T-helper 1 cell treated with Interleukin-12 subunit alpha and Interleukin-12 subunit beta and Interleukin-4 antibody, amounts not matched to agents 30 μg/mL and 1 μg/mL, for 36 hours (primary cell): ENCODE measurements around the gene SERPINA10.

ENCODE experiments used
- H3K27ac Mint-ChIP-seq: one replicate; pipeline ENCODE4 v1.8.0; 2021; ENCODE audit warnings: mild to moderate bottlenecking, mixed read lengths
- H3K27me3 Mint-ChIP-seq: one replicate; pipeline ENCODE4 v1.8.0; 2021; ENCODE audit warnings: low read depth, mixed read lengths
- H3K36me3 Mint-ChIP-seq: one replicate; pipeline ENCODE4 v1.8.0; 2021; ENCODE audit warnings: low read depth, mixed read lengths
- H3K4me1 Mint-ChIP-seq: one replicate; pipeline ENCODE4 v1.8.0; 2021; ENCODE audit warnings: low read depth, mixed read lengths
- H3K4me3 Mint-ChIP-seq: one replicate; pipeline ENCODE4 v1.8.0; 2021; ENCODE audit warnings: mild to moderate bottlenecking, moderate library complexity, mixed read lengths
- H3K9me3 Mint-ChIP-seq: one replicate; pipeline ENCODE4 v1.8.0; 2021; ENCODE audit warnings: mixed read lengths

Gene SERPINA10

GRCh38 chr14:94292872-94293577, at the start of gene SERPINA10:
Gene SERPINA10, minus strand, starts transcription at chr14:94293268. Its CDS starts 2,675 bp downstream, at chr14:94290593.
- Mint-ChIP-seq H3K27ac (no peak within 1 kb of the TSS), H3K4me3 (no peak within 1 kb of the TSS), H3K36me3 (no peaks in the 10 kb centered on the region), H3K27me3 (no peaks in the 10 kb centered on the region), H3K4me1 (no peaks in the 10 kb centered on the region), H3K9me3 (no peaks in the 10 kb centered on the region)

GRCh38 chr14:94342334-94342934, 49.4 kb upstream of the SERPINA10 start:
- H3K27me3 Mint-ChIP-seq: peaks cover 4% of the 10 kb centered on the region
- H3K4me1 Mint-ChIP-seq: peaks cover 5% of the 10 kb centered on the region
- H3K4me3 Mint-ChIP-seq: no peak overlapping the region
- H3K27ac Mint-ChIP-seq: no peak overlapping the region
- H3K9me3 Mint-ChIP-seq: peaks cover 18% of the 10 kb centered on the region
- H3K36me3 Mint-ChIP-seq: no peaks in the 10 kb centered on the region

DNA sequence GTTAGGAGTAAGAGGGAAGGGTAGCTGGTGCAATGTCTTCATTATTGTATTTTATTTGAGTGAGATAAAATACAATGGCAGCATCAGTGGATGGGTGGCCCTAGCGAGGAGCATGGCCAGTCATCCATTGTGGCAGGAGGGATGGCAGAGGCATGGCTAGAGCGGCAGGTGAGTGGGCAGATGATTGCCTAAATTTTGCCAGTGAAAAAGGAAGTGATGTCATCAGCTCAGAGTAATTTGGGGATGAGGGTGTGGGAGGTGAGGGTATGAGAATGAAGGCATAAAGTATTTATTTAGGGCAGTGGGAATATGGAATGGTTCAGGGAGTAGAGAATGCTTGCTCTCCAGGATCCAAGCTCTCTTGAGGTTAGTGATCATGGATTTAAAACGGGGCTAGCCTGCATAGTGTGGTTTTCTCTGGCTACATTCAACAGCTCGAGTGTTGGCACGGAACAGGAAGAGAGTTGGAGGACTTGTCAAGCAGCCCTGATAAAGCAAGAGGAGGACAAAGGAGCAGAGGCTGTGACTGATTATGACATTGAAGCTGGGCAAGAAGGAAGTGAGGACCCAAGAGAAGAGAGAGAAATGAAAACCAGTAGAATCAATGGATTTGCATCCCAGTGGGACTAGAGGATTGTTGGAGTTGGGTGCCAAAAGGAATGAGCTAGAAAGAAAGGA, 48.7 kb upstream of the SERPINA10 start:
- H3K4me3 Mint-ChIP-seq: no peak overlapping the region
- H3K27ac Mint-ChIP-seq: no peak overlapping the region
- H3K9me3 Mint-ChIP-seq: peaks cover 18% of the 10 kb centered on the region
- peaks cover 5% of the 10 kb centered on the region for H3K4me1 Mint-ChIP-seq
- no peaks in the 10 kb centered on the region for H3K36me3 Mint-ChIP-seq
- peaks cover 4% of the 10 kb centered on the region for H3K27me3 Mint-ChIP-seq

DNA sequence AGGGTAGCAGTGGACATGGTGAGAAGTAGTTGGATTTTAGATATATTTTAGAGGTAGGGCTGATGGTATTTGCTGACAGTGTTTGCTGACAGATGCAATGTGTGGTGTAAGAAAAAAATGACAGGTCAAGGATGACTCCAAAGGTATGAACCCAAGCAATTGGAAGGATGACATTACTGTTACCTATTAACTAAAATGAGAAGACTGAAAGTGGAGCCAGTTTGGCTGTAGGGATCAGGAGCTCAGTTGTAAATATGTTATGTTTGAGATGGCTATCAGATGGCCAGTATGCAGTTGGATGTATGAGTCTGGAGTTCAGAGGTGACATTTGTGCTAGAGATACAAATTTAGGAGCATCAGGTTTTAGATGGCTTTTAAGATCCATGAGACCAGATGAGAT, 47.5 kb upstream of the SERPINA10 start:
- Mint-ChIP-seq H3K4me3 (no peak overlapping the region), H3K27ac (no peak overlapping the region)

DNA sequence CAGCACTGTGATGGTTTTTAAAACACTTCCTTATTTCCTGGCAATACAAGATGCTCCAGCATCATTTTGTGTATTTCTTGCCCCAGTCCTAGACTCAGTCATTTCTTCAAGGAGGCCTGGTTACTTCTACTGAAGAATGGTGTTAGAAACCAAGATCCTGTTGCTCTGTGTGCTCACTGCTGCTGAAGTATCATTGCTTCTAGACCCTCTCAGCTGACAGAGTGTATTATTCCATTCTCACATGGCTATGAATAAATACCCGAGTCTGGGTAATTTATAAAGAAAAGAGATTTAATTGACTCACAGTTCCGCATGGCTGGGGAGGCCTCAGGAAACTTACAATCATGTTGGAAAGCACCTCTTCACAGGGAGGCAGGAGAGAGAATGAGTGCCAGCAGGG, 45.0 kb upstream of the SERPINA10 start:
- peaks cover 12% of the 10 kb centered on the region for H3K9me3 Mint-ChIP-seq
- H3K4me3 Mint-ChIP-seq: no peak overlapping the region
- no peaks in the 10 kb centered on the region for H3K36me3 Mint-ChIP-seq
- no peak overlapping the region for H3K27ac Mint-ChIP-seq
- H3K4me1 Mint-ChIP-seq: peaks cover 3% of the 10 kb centered on the region
- H3K27me3 Mint-ChIP-seq: peaks cover 16% of the 10 kb centered on the region

More for the DNA sequence above, 47.5 kb upstream of the SERPINA10 start:
- Mint-ChIP-seq H3K36me3 (no peaks in the 10 kb centered on the region), H3K9me3 (peaks cover 18% of the 10 kb centered on the region), H3K27me3 (peaks cover 4% of the 10 kb centered on the region), H3K4me1 (peaks cover 3% of the 10 kb centered on the region)

DNA sequence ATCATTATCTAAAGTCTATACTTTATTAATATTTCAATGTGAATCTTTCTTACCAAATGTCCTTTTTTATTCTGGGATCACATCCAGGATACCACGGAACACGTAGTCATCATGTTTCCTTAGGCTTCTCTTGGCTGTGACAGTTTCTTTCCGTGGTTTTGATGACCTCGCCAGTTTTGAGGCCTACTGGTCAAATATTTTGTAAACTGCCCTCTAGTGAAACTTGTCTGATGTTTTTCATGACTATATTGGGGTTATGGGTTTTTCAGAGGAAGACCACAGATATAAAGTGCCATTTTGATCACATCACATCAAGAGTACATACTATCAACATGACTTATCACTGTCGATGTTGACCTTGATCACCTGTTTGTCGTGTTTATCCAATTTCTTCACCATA, 44.2 kb upstream of the SERPINA10 start:
- H3K27ac Mint-ChIP-seq: no peak overlapping the region
- H3K4me1 Mint-ChIP-seq: peaks cover 3% of the 10 kb centered on the region
- no peak overlapping the region for H3K4me3 Mint-ChIP-seq
- H3K9me3 Mint-ChIP-seq: peaks cover 12% of the 10 kb centered on the region
- no peaks in the 10 kb centered on the region for H3K36me3 Mint-ChIP-seq
- H3K27me3 Mint-ChIP-seq: peaks cover 23% of the 10 kb centered on the region

DNA sequence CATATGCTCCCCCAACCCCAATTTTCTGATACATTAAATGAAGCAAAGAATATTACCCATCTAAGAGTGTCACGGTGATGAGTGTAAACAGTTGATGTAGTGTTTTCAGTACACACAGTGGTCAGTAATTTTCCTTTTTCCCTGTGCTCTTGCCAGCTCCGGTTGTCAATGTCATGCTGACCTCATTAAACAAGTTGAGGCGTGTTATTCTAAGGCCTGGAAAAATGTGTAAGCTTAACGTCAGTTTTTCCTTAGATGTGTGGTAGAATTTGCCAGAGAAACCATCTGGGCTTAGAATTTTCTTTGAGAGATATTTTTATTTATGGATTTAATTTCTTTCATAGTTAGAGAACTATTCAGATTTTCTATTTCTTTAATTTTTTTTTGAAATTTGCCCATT, 41.8 kb upstream of the SERPINA10 start:
- H3K4me3 Mint-ChIP-seq: no peak overlapping the region
- peaks cover 5% of the 10 kb centered on the region for H3K9me3 Mint-ChIP-seq
- no peak overlapping the region for H3K27ac Mint-ChIP-seq
- no peaks in the 10 kb centered on the region for H3K36me3 Mint-ChIP-seq
- peaks cover 23% of the 10 kb centered on the region for H3K27me3 Mint-ChIP-seq
- no peaks in the 10 kb centered on the region for H3K4me1 Mint-ChIP-seq

GRCh38 chr14:94332587-94332986, 39.5 kb upstream of the SERPINA10 start:
- peaks cover 25% of the 10 kb centered on the region for H3K27me3 Mint-ChIP-seq
- H3K36me3 Mint-ChIP-seq: no peaks in the 10 kb centered on the region
- no peaks in the 10 kb centered on the region for H3K4me1 Mint-ChIP-seq
- no peak overlapping the region for H3K27ac Mint-ChIP-seq
- H3K9me3 Mint-ChIP-seq: no peaks in the 10 kb centered on the region
- no peak overlapping the region for H3K4me3 Mint-ChIP-seq

GRCh38 chr14:94332063-94332583, 39.1 kb upstream of the SERPINA10 start:
- H3K4me3 Mint-ChIP-seq: no peak overlapping the region
- no peaks in the 10 kb centered on the region for H3K4me1 Mint-ChIP-seq
- H3K27ac Mint-ChIP-seq: no peak overlapping the region
- H3K9me3 Mint-ChIP-seq: no peaks in the 10 kb centered on the region
- H3K36me3 Mint-ChIP-seq: no peaks in the 10 kb centered on the region
- H3K27me3 Mint-ChIP-seq: peaks cover 25% of the 10 kb centered on the region

DNA sequence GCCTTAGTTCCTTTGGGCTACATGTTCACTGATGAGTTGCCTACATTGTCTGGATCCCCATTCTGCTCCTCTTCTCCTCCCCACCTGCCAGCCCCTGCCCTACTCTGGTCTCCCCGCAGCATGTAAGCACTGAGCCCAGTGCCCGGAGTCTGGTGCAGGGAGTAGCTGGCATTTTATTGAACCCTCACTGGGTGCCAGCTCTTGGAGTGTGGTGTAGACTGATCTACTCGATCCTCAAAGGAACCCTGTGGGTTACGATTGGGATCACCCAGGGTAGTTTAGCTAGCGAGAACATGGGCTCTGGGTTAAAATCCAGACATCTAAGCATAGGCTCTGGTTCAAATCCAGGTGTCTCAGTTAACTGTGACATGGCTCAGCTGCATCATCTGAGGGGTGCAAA, 38.4 kb upstream of the SERPINA10 start:
- H3K9me3 Mint-ChIP-seq: no peaks in the 10 kb centered on the region
- H3K4me3 Mint-ChIP-seq: no peak overlapping the region
- no peaks in the 10 kb centered on the region for H3K36me3 Mint-ChIP-seq
- H3K27me3 Mint-ChIP-seq: peaks cover 25% of the 10 kb centered on the region
- no peak overlapping the region for H3K27ac Mint-ChIP-seq
- no peaks in the 10 kb centered on the region for H3K4me1 Mint-ChIP-seq

DNA sequence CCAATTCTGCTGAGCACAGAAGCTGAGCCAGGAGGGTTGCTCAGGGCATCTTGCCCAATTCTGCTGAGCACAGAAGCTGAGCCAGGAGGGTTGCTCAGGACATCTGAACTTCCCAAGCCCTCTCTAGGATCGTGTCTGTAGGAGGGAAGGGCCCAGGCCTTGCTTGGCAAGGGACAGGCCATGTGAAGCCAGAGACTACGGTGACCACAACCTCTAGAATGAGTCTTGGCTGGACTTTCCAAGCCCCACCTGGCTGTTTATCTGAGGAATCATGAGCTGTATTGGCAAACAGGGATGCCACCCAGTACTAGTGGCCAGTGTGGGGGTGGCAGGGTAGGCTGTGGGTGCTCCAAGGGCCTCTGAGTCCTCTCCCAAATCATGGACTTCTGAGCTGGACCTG, 37.8 kb upstream of the SERPINA10 start:
- H3K4me3 Mint-ChIP-seq: no peak overlapping the region
- no peaks in the 10 kb centered on the region for H3K4me1 Mint-ChIP-seq
- H3K27me3 Mint-ChIP-seq: peaks cover 25% of the 10 kb centered on the region
- no peaks in the 10 kb centered on the region for H3K9me3 Mint-ChIP-seq
- no peak overlapping the region for H3K27ac Mint-ChIP-seq
- H3K36me3 Mint-ChIP-seq: no peaks in the 10 kb centered on the region

DNA sequence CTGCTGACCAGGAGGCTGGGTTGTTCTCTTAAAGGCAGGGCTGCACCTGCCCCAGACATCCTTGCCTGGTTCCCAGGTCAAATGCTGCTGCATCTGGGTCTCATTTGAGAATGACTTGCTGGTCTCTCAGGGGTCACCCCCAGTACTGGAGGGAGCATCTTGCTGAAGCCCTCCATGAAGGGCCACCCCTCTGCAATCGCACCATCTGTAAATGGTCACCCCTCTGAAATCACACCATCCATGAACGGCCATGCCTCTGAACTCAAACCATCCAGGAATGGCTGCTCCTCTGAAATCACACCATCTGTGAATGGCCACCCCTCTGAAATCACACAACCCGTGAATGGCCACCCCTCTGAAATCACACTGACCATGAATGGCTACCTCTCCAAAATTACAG, 37.4 kb upstream of the SERPINA10 start:
- no peak overlapping the region for H3K27ac Mint-ChIP-seq
- no peaks in the 10 kb centered on the region for H3K9me3 Mint-ChIP-seq
- peaks cover 25% of the 10 kb centered on the region for H3K27me3 Mint-ChIP-seq
- no peaks in the 10 kb centered on the region for H3K36me3 Mint-ChIP-seq
- no peaks in the 10 kb centered on the region for H3K4me1 Mint-ChIP-seq
- H3K4me3 Mint-ChIP-seq: no peak overlapping the region

- Mint-ChIP-seq H3K4me3 (no peak overlapping the region), H3K27ac (no peak overlapping the region), H3K4me1 (no peaks in the 10 kb centered on the region), H3K27me3 (peaks cover 24% of the 10 kb centered on the region), H3K9me3 (no peaks in the 10 kb centered on the region), H3K36me3 (no peaks in the 10 kb centered on the region)
Measured at GRCh38 chr14:94329857-94330256, 36.8 kb upstream of the SERPINA10 start.

GRCh38 chr14:94328196-94328595, 35.1 kb upstream of the SERPINA10 start:
- Mint-ChIP-seq H3K9me3 (no peaks in the 10 kb centered on the region), H3K36me3 (no peaks in the 10 kb centered on the region), H3K27ac (no peak overlapping the region), H3K4me1 (no peaks in the 10 kb centered on the region), H3K27me3 (peaks cover 14% of the 10 kb centered on the region), H3K4me3 (no peak overlapping the region)
